Activated T-cell treated with anti-CD3 and anti-CD28 coated beads, Interleukin-2, amount 50 U/mL, for 4 hours (primary cell): ENCODE data around the gene UGCG. TPM values are rescaled to one million over a fixed set of nuclear protein-coding genes. Genes with fewer than 3 reads are reported as not detected.
"Not testable (repeated sequence)": the region's sequence is repeated elsewhere in the genome, so short reads cannot be mapped to it uniquely, and the experiment has no call there.

ENCODE experiments used
- ATAC-seq, 2 donors: fragments of 200-7000 bp; cut with Tn5 transposase; one replicate each; pipeline ENCODE4 v1.10.0; 2021
- DNase-seq: peaks from one replicate; pipeline ENCODE4 v3.0.0-alpha.2; 2020
- H3K27me3 Mint-ChIP-seq: one replicate; pipeline ENCODE4 v1.8.0; 2021; ENCODE audit warnings: low read depth, mixed read lengths
- H3K36me3 Mint-ChIP-seq: one replicate; pipeline ENCODE4 v1.8.0; 2022; ENCODE audit warnings: mixed read lengths; ENCODE audit not compliant: insufficient read depth
- H3K4me1 Mint-ChIP-seq: one replicate; pipeline ENCODE4 v1.8.0; 2021; ENCODE audit warnings: low read depth, mixed read lengths
- H3K4me3 Mint-ChIP-seq: one replicate; pipeline ENCODE4 v1.8.0; 2021; ENCODE audit warnings: mild to moderate bottlenecking, moderate library complexity, mixed read lengths
- H3K9me3 Mint-ChIP-seq: one replicate; pipeline ENCODE4 v1.8.0; 2021; ENCODE audit warnings: mixed read lengths
- total RNA-seq, 3 donors: library from RNA; stranded (reverse); gene quantifications; one replicate each; pipeline ENCODE4 v1.2.1, GENCODE V29; 2021

Gene UGCG
- total RNA-seq, 3 donors from 2014 or later = 34.1 to 43.3 (median 40.9) TPM

DNA sequence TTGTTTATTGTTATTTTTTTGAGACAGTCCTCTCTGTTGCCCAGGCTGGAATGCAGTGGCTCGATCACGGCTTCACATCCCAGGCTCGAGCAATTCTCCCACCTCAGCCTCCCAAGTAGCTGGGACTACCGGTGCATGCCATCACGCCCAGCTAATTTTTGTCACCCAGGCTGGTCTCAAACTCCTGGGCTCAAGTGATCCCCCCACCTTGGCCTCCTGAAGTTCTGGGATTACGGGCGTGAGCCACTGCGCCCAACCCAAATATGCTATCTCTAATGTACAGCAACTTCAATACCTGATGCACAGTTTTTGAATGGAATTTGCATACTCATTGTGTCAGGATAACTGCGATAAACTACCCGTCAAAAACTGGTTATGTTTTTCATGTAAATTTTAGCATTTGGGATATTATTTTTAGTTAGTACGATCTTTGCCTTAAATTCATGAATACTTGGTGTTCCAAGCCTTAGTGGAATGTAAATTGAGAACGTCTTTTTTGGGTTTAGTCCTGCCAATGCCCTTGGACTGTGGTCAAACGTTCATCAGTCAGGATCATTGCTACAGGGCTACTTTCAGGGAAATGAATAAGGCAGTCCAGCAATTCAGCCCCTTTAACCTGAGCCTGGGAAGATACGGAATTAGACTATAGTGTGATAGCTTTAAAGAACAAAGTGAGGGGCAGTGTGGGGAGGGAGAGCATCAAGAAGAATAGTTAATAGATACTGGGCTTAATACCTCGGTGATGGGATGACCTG lies 4.4 kb downstream of the UGCG start:
- peaks cover 6% of the 10 kb centered on the region for H3K36me3 Mint-ChIP-seq

DNA sequence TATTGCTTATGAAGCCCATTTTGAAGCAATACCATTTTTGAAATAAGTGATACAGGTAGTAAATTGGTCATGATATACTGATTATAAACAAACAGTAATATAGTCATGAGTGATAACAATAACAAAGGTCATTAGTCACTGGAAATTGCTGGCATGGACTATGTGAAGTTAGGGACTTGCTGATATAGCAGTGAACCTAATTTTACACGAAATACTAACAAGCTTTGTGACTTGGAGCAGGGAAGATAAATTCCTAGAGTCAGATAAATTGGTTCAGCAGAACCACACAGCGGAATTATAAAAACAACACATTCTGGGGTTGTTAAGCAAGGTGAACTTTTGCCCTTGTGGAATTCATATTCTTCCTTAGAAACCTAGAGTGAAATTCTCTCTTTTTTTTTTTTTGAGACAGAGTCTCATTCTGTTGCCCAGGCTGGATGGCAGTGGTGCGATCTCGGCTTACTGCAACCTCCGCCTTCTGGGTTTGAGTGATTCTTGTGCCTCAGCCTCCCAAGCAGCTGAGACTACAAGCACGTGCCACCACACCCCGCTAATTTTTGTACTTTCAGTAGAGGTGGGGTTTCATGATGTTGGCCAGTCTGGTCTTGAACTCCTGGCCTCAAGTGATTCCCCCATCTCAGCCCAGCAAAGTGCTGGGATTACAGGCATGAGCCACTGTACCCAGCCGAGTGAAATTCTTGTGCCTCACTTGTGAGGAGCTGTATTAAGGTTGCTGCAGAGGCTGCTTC lies 6.0 kb downstream of the UGCG start:
- H3K9me3 Mint-ChIP-seq = no peaks in the 10 kb centered on the region
- no peak for DNase-seq
- ATAC-seq = no peak
- H3K36me3 Mint-ChIP-seq = peaks cover 11% of the 10 kb centered on the region
- H3K4me3 Mint-ChIP-seq = no peak overlapping the region
- H3K4me1 Mint-ChIP-seq = peaks cover 41% of the 10 kb centered on the region
- no peaks in the 10 kb centered on the region for H3K27me3 Mint-ChIP-seq

More for the DNA sequence above, 4.4 kb downstream of the UGCG start:
- peaks cover 27% of the 10 kb centered on the region for H3K4me1 Mint-ChIP-seq
- DNase-seq = no peak
- no peaks in the 10 kb centered on the region for H3K27me3 Mint-ChIP-seq
- no peak for ATAC-seq
- no peaks in the 10 kb centered on the region for H3K9me3 Mint-ChIP-seq
- no peak overlapping the region for H3K4me3 Mint-ChIP-seq

DNA sequence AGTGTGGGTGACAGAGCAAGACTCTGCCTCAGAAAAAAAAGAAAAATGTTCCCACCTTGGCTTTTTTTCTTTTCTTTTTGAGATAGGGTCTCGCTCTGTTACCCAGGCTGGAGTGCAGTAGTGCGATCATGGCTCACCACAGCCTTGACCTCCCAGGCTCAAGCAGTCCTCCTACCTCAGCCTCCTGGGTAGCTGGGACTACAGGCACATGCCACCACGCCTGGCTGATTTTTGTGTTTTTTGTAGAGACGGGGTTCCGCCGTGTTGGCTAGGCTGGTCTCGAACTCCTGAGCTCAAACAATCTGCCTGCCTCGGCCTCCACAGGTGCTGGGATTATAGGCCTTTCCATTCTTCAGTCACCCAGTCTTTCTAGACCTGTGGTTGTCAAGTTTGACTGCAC lies 6.9 kb downstream of the UGCG start:
- not testable (repeated sequence) for H3K27me3 Mint-ChIP-seq, DNase-seq, H3K9me3 Mint-ChIP-seq, H3K4me3 Mint-ChIP-seq, ATAC-seq
- Mint-ChIP-seq H3K4me1 (peaks cover 50% of the 10 kb centered on the region), H3K36me3 (peaks cover 12% of the 10 kb centered on the region)

- DNase-seq (no peak), ATAC-seq (no peak)
- Mint-ChIP-seq H3K4me3 (no peak overlapping the region), H3K36me3 (peaks cover 12% of the 10 kb centered on the region), H3K27me3 (no peaks in the 10 kb centered on the region), H3K9me3 (no peaks in the 10 kb centered on the region), H3K4me1 (peaks cover 55% of the 10 kb centered on the region)
Observed at GRCh38 chr9:111904026-111904425, 7.4 kb downstream of the UGCG start.

DNA sequence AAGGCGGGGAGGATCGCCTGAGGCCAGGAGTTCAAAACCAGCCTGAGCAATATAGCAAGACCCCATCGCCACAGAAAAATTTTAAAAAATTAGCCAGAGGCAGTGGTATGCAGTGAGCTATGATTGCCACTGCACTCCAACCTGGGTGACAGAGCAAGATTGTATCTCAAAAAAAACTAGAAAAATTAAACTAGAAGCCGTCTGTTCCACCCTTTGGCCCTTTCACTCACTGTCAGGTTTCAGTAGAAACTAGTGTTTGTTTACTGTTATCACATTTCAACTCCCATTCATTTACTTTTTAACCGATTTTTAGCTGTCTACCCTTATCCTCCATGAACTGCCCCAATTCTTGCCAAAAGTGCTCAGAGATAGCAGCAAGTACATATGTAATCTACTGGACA lies 8.3 kb downstream of the UGCG start:
- peaks cover 64% of the 10 kb centered on the region for H3K4me1 Mint-ChIP-seq
- ATAC-seq (no peak), DNase-seq (no peak)
- no peaks in the 10 kb centered on the region for H3K27me3 Mint-ChIP-seq
- H3K9me3 Mint-ChIP-seq = no peaks in the 10 kb centered on the region
- peaks cover 12% of the 10 kb centered on the region for H3K36me3 Mint-ChIP-seq
- no peak overlapping the region for H3K4me3 Mint-ChIP-seq

DNA sequence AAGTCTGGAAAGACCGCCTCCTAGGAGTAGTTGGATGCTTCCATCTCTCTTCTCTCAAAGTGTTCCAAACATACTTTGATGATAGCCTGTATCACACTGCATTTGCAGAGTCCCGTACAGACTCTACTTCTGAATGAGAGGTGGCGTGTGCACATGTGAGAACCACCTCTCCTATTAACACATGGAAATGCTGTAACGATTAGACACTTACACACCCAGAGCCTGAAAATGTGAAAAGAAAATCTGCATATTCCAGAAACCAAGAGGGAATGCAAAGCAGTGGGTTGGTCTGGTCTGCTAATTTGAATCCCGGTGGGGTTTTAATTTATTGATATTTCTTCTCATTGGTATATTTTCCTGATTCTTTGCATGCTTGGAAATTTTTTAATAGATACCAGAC lies 10.5 kb downstream of the UGCG start:
- Mint-ChIP-seq H3K9me3 (no peaks in the 10 kb centered on the region), H3K27me3 (no peaks in the 10 kb centered on the region), H3K36me3 (peaks cover 12% of the 10 kb centered on the region), H3K4me3 (no peak overlapping the region), H3K4me1 (peaks cover 77% of the 10 kb centered on the region)
- ATAC-seq (no peak), DNase-seq (no peak)

DNA sequence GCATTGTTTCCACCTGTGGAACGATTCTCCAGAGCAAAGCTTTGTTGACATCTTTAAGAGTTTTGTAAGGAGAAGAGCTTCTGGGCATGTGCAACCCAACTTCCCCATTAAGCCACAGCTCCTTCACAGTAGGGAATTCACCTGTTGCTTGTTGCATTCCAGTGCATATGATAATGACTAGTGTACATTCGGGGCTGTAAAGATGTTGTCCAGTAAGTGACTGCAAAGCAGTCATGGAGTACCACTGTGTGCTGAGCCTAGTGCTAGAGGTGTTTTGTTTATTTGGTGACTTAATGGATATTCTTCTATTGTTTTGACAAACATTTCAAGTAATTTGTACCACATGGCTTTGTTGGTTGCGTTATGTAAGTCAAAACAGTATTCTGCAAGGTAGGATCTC lies 12.8 kb downstream of the UGCG start:
- Mint-ChIP-seq H3K4me1 (peaks cover 87% of the 10 kb centered on the region), H3K4me3 (no peak overlapping the region), H3K36me3 (peaks cover 16% of the 10 kb centered on the region), H3K9me3 (no peaks in the 10 kb centered on the region), H3K27me3 (no peaks in the 10 kb centered on the region)
- ATAC-seq = no peak
- DNase-seq = no peak

- Mint-ChIP-seq H3K4me1 (peaks cover 91% of the 10 kb centered on the region), H3K36me3 (peaks cover 11% of the 10 kb centered on the region), H3K27me3 (no peaks in the 10 kb centered on the region), H3K4me3 (no peak overlapping the region), H3K9me3 (no peaks in the 10 kb centered on the region)
- DNase-seq (no peak), ATAC-seq (peak; percentile 46 to 51)
Observed at GRCh38 chr9:111910428-111910827, 13.8 kb downstream of the UGCG start.

DNA sequence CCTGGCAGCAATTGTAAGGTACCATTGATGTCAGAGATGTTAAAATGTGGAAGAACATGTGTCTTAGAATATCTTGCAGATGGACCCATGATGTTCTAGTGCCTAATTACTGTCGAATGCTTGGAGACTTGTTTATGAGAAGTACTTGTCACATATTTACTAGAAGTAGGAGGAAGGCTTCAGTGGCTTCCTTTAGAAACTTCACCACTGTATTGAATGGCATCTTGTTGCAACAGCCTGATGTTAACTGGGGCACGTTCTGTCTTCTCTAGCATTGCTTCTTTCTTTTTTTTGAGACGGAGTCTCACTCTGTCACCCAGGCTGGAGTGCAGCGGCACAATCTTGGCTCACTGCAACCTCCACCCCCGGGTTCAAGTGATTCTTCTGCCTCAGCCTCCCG lies 16.5 kb downstream of the UGCG start:
- no peak overlapping the region for H3K4me3 Mint-ChIP-seq
- H3K9me3 Mint-ChIP-seq = no peaks in the 10 kb centered on the region

GRCh38 chr9:111914749-111915424 lies 18.3 kb downstream of the UGCG start:
- DNase-seq (no peak), ATAC-seq (peak; percentile 35 to 41)
- Mint-ChIP-seq H3K4me1 (peaks cover 70% of the 10 kb centered on the region), H3K4me3 (peak overlapping the region; percentile 73), H3K9me3 (no peaks in the 10 kb centered on the region), H3K27me3 (no peaks in the 10 kb centered on the region), H3K36me3 (peaks cover 14% of the 10 kb centered on the region)

More for the DNA sequence above, 16.5 kb downstream of the UGCG start:
- H3K4me1 Mint-ChIP-seq = peaks cover 85% of the 10 kb centered on the region
- ATAC-seq (no peak), DNase-seq (no peak)
- peaks cover 12% of the 10 kb centered on the region for H3K36me3 Mint-ChIP-seq
- H3K27me3 Mint-ChIP-seq = no peaks in the 10 kb centered on the region

- ATAC-seq (peak; percentile 25 to 28), DNase-seq (no peak)
- Mint-ChIP-seq H3K36me3 (peaks cover 17% of the 10 kb centered on the region), H3K4me1 (peaks cover 66% of the 10 kb centered on the region), H3K27me3 (no peaks in the 10 kb centered on the region), H3K4me3 (peak overlapping the region; percentile 73), H3K9me3 (no peaks in the 10 kb centered on the region)
Observed at GRCh38 chr9:111915425-111915758, 18.8 kb downstream of the UGCG start.

DNA sequence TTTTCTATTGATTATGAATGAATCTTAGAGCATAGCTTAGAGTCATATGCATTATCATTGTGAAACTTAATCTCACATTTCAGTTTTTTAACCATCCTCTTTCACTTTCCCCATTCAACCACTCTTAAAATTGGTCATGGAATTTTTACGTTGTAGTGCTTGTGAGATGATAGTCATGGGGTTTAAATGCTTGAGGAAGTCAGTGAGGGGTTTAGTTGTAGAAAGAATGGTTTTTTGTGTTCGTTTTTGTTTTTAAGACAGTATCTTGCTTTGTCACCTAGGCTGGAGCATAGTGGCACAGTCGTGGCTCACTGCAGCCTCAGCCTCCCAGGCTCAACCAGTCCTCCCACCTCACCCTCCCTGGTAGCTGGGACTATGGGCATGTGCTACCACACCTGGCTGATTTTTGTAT lies 19.6 kb downstream of the UGCG start:
- Mint-ChIP-seq H3K36me3 (peaks cover 19% of the 10 kb centered on the region), H3K4me1 (peaks cover 57% of the 10 kb centered on the region), H3K27me3 (no peaks in the 10 kb centered on the region), H3K4me3 (peak overlapping the region; percentile 27), H3K9me3 (no peaks in the 10 kb centered on the region)
- no peak for DNase-seq
- peak; percentile 87 to 89 for ATAC-seq

- H3K27me3 Mint-ChIP-seq = no peaks in the 10 kb centered on the region
- peaks cover 53% of the 10 kb centered on the region for H3K4me1 Mint-ChIP-seq
- ATAC-seq (no peak), DNase-seq (no peak)
- H3K4me3 Mint-ChIP-seq = no peak overlapping the region
- peaks cover 19% of the 10 kb centered on the region for H3K36me3 Mint-ChIP-seq
- H3K9me3 Mint-ChIP-seq = no peaks in the 10 kb centered on the region
Observed at GRCh38 chr9:111917201-111917600, 20.6 kb downstream of the UGCG start.

DNA sequence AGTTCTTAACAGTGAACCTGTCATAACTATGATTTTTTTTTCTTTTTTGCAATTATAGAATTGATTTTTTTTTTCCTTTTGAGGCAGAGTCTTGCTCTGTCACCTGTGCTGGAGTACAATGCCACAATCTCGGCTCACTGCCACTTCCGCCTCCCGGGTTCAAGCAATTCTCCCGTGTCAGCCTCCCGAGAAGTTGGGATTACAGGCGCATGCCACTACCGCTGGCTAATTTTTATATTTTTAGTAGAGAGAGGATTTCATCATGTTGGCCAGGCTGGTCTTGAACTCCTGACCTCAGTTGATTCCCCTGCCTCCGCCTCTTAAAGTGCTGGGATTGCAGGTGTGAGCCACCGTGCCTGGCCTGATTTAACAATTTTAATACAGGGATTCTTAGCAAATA lies 21.4 kb downstream of the UGCG start:
- H3K27me3 Mint-ChIP-seq = no peaks in the 10 kb centered on the region
- DNase-seq (no peak), ATAC-seq (no peak)
- H3K4me1 Mint-ChIP-seq = peaks cover 53% of the 10 kb centered on the region
- H3K4me3 Mint-ChIP-seq = no peak overlapping the region
- H3K36me3 Mint-ChIP-seq = peaks cover 19% of the 10 kb centered on the region
- no peaks in the 10 kb centered on the region for H3K9me3 Mint-ChIP-seq
